WTC11 (cell line): ENCODE measurements around the gene PCDH1. TPM values are rescaled to one million over a fixed set of nuclear protein-coding genes. Genes with fewer than 3 reads are reported as not detected.

Experiments used
- ATAC-seq: fragments of 200-7000 bp; cut with Tn5 transposase; 2 replicates; pipeline ENCODE4 v1.10.0; 2021; ENCODE audit warnings: mild to moderate bottlenecking, moderate library complexity
- CTCF ChIA-PET: fragments of 300-600 bp; sonication (Branson Sonifier 250); formaldehyde crosslinking; loops from one replicate; lab custom pipeline; 2021; ENCODE audit warnings: antibody characterized with exemption; lab: Charles Lee
- POLR2A ChIA-PET: fragments of 350-600 bp; sonication (Branson Sonifier 250); formaldehyde crosslinking; loops from one replicate; lab custom pipeline; 2021; ENCODE audit warnings: antibody characterized with exemption; lab: Charles Lee
- DNase-seq: peaks from one replicate; pipeline ENCODE4 v3.0.0; 2021; ENCODE audit warnings: low spot score
- H3K27ac Mint-ChIP-seq: 2 replicates; pipeline ENCODE4 v1.8.0; 2021; ENCODE audit warnings: mixed read lengths
- H3K27me3 Mint-ChIP-seq: 2 replicates; pipeline ENCODE4 v1.8.0; 2021; ENCODE audit warnings: low read depth, mild to moderate bottlenecking, moderate library complexity, mixed read lengths
- H3K36me3 Mint-ChIP-seq: 2 replicates; pipeline ENCODE4 v1.8.0; 2021; ENCODE audit warnings: mixed read lengths
- H3K4me1 Mint-ChIP-seq: 2 replicates; pipeline ENCODE4 v1.8.0; 2022; ENCODE audit warnings: mixed read lengths
- H3K4me3 Mint-ChIP-seq: 2 replicates; pipeline ENCODE4 v1.8.0; 2021; ENCODE audit warnings: mild to moderate bottlenecking, moderate library complexity, mixed read lengths
- H3K9me3 Mint-ChIP-seq: 2 replicates; pipeline ENCODE4 v1.8.0; 2021; ENCODE audit warnings: mixed read lengths
- GABPB1 ChIP-seq: sonication (generic); formaldehyde crosslinking; IDR thresholded peaks from 2 replicates; pipeline ENCODE4 v1.8.1; 2023; ENCODE audit warnings: mild to moderate bottlenecking, missing genetic modification reagents
- SP1 ChIP-seq: sonication (generic); formaldehyde crosslinking; conservative IDR thresholded peaks from 2 replicates; pipeline ENCODE4 v1.8.1; 2022; ENCODE audit warnings: missing genetic modification reagents
- TEAD1 ChIP-seq: sonication (generic); formaldehyde crosslinking; IDR thresholded peaks from 2 replicates; pipeline ENCODE4 v1.8.0; 2022; ENCODE audit warnings: mild to moderate bottlenecking, missing genetic modification reagents
- TP53 ChIP-seq: sonication (generic); formaldehyde crosslinking; IDR thresholded peaks from 2 replicates; pipeline ENCODE4 v1.8.1; 2023; ENCODE audit warnings: mild to moderate bottlenecking, missing genetic modification reagents
- ZNF232 ChIP-seq: sonication (generic); formaldehyde crosslinking; IDR thresholded peaks from 2 replicates; pipeline ENCODE4 v1.8.0; 2022; ENCODE audit warnings: mild to moderate bottlenecking, missing genetic modification reagents
- ZNF263 ChIP-seq: sonication (generic); formaldehyde crosslinking; IDR thresholded peaks from 2 replicates; pipeline ENCODE4 v1.8.1; 2022; ENCODE audit warnings: low read depth, mild to moderate bottlenecking, moderate library complexity, missing genetic modification reagents
- ZNF423 ChIP-seq: fragments of 250-450 bp; sonication (Bioruptor Pico); IDR thresholded peaks from 2 replicates; pipeline ENCODE4 v2.1.2; 2022; ENCODE audit warnings: mild to moderate bottlenecking, moderate library complexity
- ZNF671 ChIP-seq: fragments of 250-450 bp; sonication (Bioruptor Pico); IDR thresholded peaks from 2 replicates; pipeline ENCODE4 v1.8.0; 2021; ENCODE audit warnings: mild to moderate bottlenecking
- total RNA-seq: library from RNA; stranded (reverse); gene quantifications from 3 replicates; pipeline ENCODE4 v1.2.3, GENCODE V29; 2021
- TF ChIP-seq, protein P1 (sequence below): fragments of 250-450 bp; sonication (Bioruptor Pico); IDR thresholded peaks from 2 replicates; pipeline ENCODE4 v1.9.0; 2021; ENCODE audit warnings: mild to moderate bottlenecking
- TF ChIP-seq, protein P2 (sequence below): sonication (generic); formaldehyde crosslinking; IDR thresholded peaks from 2 replicates; pipeline ENCODE4 v1.8.1; 2023; ENCODE audit warnings: mild to moderate bottlenecking, moderate library complexity, missing genetic modification reagents
- TF ChIP-seq, protein P3 (sequence below): sonication (generic); formaldehyde crosslinking; IDR thresholded peaks from 2 replicates; pipeline ENCODE4 v1.8.0; 2023; ENCODE audit warnings: missing genetic modification reagents
- TF ChIP-seq, protein P4 (sequence below): sonication (generic); formaldehyde crosslinking; IDR thresholded peaks from 2 replicates; pipeline ENCODE4 v1.8.1; 2023; ENCODE audit warnings: mild to moderate bottlenecking, missing genetic modification reagents, moderate library complexity
- TF ChIP-seq, protein P5 (sequence below): sonication (generic); formaldehyde crosslinking; IDR thresholded peaks from 2 replicates; pipeline ENCODE4 v1.8.0; 2023; ENCODE audit warnings: missing genetic modification reagents, mild to moderate bottlenecking, borderline replicate concordance

PCDH1 gene
- total RNA-seq, 1 experiment from 2014 or later: 105 TPM

DNA sequence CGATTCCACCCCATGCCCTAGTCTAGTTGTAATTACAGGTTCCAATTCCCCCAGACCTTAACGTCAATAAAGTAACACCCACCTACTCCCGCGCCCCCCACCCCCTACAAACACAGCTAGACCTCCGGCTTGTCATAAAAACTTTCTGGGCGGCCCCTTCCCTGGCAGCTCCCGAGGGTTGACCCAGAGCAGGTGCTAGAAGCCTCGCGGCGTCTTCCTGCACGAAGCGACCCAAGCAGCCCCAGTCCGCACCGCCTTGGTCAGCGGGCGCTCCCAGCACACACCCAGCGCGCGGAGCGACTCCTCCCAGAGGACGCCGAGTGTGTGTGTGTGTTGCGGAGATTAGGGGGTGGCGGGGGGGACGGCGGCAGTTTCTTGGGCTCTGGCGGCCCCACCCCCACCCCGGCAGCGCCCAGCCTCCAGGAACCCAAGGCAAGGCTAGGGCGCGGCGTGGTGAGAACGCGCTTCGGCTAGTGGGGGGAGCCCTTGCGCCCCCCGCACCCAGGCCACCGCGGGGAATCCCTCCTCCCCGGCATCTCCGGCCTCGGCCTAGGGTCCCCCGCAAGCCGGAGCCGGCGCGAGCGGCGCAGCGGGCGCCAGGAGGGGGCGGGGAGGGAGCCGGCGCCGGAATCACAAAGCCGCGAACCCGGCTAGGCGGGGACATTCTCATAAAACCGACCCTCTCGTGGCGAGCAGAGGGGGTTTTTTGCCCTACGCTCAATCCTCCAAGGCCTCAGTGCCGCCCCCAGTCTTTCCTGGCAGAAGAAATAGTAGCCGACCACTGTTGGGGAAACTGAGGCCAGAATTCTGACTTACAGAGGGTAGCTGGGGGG is 2.2 kb downstream of the PCDH1 start (continued):
- TF ChIP-seq, protein P1, sequence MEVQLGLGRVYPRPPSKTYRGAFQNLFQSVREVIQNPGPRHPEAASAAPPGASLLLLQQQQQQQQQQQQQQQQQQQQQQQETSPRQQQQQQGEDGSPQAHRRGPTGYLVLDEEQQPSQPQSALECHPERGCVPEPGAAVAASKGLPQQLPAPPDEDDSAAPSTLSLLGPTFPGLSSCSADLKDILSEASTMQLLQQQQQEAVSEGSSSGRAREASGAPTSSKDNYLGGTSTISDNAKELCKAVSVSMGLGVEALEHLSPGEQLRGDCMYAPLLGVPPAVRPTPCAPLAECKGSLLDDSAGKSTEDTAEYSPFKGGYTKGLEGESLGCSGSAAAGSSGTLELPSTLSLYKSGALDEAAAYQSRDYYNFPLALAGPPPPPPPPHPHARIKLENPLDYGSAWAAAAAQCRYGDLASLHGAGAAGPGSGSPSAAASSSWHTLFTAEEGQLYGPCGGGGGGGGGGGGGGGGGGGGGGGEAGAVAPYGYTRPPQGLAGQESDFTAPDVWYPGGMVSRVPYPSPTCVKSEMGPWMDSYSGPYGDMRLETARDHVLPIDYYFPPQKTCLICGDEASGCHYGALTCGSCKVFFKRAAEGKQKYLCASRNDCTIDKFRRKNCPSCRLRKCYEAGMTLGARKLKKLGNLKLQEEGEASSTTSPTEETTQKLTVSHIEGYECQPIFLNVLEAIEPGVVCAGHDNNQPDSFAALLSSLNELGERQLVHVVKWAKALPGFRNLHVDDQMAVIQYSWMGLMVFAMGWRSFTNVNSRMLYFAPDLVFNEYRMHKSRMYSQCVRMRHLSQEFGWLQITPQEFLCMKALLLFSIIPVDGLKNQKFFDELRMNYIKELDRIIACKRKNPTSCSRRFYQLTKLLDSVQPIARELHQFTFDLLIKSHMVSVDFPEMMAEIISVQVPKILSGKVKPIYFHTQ: no peak
- peak; percentile 65; the same call in 1 of the 2 replicates for TF ChIP-seq TP53 (CRISPR knock-in tag)
- TF ChIP-seq TEAD1 (CRISPR knock-in tag): peak; percentile 78
- peak; percentile 67 for TF ChIP-seq ZNF423 (CRISPR knock-in tag)
- TF ChIP-seq, protein P2, sequence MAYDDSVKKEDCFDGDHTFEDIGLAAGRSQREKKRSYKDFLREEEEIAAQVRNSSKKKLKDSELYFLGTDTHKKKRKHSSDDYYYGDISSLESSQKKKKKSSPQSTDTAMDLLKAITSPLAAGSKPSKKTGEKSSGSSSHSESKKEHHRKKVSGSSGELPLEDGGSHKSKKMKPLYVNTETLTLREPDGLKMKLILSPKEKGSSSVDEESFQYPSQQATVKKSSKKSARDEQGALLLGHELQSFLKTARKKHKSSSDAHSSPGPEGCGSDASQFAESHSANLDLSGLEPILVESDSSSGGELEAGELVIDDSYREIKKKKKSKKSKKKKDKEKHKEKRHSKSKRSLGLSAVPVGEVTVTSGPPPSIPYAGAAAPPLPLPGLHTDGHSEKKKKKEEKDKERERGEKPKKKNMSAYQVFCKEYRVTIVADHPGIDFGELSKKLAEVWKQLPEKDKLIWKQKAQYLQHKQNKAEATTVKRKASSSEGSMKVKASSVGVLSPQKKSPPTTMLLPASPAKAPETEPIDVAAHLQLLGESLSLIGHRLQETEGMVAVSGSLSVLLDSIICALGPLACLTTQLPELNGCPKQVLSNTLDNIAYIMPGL (CRISPR knock-in tag): peak; percentile 75; the same call in 1 of the 2 replicates
- TF ChIP-seq, protein P3, sequence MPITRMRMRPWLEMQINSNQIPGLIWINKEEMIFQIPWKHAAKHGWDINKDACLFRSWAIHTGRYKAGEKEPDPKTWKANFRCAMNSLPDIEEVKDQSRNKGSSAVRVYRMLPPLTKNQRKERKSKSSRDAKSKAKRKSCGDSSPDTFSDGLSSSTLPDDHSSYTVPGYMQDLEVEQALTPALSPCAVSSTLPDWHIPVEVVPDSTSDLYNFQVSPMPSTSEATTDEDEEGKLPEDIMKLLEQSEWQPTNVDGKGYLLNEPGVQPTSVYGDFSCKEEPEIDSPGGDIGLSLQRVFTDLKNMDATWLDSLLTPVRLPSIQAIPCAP (CRISPR knock-in tag): no peak
- TF ChIP-seq ZNF671 (CRISPR knock-in tag): no peak
- TF ChIP-seq, protein P4, sequence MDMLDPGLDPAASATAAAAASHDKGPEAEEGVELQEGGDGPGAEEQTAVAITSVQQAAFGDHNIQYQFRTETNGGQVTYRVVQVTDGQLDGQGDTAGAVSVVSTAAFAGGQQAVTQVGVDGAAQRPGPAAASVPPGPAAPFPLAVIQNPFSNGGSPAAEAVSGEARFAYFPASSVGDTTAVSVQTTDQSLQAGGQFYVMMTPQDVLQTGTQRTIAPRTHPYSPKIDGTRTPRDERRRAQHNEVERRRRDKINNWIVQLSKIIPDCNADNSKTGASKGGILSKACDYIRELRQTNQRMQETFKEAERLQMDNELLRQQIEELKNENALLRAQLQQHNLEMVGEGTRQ (CRISPR knock-in tag): no peak; the same call in 1 of the 2 replicates
- peak; percentile 25; the same call in 1 of the 2 replicates for TF ChIP-seq ZNF263
- 0 out of 2 replicates have a peak, but pooled peaks have one; percentile 46 for TF ChIP-seq SP1 (CRISPR knock-in tag)
- TF ChIP-seq GABPB1 (CRISPR knock-in tag): no peak

DNA sequence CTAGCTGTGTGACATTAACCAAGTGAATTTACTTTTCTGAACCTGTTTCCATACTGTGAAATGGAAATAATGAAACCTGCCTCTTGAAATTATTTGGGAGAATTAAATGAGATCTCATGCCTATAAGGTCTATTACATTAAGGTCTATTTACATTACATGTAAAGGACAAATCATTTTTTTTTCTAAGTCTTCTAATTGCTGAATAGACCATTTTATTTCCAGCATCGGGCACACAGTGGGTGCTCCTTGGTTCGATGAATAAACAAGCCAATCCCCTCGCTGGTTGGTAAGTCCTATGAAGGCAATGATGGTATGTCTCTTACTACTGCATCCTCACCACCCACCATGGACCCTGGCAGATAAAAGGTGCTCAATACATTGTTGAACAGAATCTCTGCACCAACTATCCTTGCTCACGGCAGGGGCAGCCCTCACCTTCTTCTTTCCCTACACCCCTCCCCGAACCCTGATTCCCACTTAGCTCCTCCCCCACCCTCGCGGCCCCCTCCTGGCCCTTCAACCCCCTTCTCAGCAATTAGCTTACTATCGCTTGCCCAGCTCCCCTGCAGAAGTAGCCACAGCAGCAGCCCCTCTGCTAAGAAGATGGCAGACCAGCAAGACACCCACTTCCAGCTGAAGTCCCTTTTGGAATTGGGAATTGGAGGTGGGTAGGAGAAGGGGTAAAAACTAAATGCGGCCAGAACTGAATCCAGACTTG is 3.0 kb downstream of the PCDH1 start:
- TF ChIP-seq ZNF232: no peak
- TF ChIP-seq, protein P5, sequence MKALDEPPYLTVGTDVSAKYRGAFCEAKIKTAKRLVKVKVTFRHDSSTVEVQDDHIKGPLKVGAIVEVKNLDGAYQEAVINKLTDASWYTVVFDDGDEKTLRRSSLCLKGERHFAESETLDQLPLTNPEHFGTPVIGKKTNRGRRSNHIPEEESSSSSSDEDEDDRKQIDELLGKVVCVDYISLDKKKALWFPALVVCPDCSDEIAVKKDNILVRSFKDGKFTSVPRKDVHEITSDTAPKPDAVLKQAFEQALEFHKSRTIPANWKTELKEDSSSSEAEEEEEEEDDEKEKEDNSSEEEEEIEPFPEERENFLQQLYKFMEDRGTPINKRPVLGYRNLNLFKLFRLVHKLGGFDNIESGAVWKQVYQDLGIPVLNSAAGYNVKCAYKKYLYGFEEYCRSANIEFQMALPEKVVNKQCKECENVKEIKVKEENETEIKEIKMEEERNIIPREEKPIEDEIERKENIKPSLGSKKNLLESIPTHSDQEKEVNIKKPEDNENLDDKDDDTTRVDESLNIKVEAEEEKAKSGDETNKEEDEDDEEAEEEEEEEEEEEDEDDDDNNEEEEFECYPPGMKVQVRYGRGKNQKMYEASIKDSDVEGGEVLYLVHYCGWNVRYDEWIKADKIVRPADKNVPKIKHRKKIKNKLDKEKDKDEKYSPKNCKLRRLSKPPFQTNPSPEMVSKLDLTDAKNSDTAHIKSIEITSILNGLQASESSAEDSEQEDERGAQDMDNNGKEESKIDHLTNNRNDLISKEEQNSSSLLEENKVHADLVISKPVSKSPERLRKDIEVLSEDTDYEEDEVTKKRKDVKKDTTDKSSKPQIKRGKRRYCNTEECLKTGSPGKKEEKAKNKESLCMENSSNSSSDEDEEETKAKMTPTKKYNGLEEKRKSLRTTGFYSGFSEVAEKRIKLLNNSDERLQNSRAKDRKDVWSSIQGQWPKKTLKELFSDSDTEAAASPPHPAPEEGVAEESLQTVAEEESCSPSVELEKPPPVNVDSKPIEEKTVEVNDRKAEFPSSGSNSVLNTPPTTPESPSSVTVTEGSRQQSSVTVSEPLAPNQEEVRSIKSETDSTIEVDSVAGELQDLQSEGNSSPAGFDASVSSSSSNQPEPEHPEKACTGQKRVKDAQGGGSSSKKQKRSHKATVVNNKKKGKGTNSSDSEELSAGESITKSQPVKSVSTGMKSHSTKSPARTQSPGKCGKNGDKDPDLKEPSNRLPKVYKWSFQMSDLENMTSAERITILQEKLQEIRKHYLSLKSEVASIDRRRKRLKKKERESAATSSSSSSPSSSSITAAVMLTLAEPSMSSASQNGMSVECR: peak; percentile 8; the same call in 1 of the 2 replicates
- H3K4me1 Mint-ChIP-seq: peaks cover 68% of the 10 kb centered on the region

More for the DNA sequence above, 3.0 kb downstream of the PCDH1 start:
- Mint-ChIP-seq H3K27ac (peak overlapping the region; percentile 58), H3K27me3 (peaks cover 2% of the 10 kb centered on the region; the same call in 1 of the 2 replicates), H3K36me3 (peaks cover 8% of the 10 kb centered on the region; the same call in 1 of the 2 replicates), H3K9me3 (no peaks in the 10 kb centered on the region), H3K4me3 (peak overlapping the region; percentile 76)
- ChIA-PET CTCF (interaction anchor here (0.5 to 10.0 kb wide), 14 partner anchors 21 to 211 kb away, joined by 3 to 406 read pairs (median 4); no protein-coding TSS in a partner anchor), POLR2A (interaction anchor here (0.6 to 7.1 kb wide), 12 partner anchors 20 to 698 kb away, joined by 3 to 66 read pairs (median 4); no protein-coding TSS in a partner anchor)
- ATAC-seq (no peak; the same call in 1 of the 2 replicates), DNase-seq (no peak)
